NCI-H510A (cell line): ENCODE data around the gene ANKRD39.

ENCODE experiments used
- DNase-seq: peaks from one replicate; lab custom pipeline; 2025; lab: John Stamatoyannopoulos, UW

ANKRD39 gene

DNA sequence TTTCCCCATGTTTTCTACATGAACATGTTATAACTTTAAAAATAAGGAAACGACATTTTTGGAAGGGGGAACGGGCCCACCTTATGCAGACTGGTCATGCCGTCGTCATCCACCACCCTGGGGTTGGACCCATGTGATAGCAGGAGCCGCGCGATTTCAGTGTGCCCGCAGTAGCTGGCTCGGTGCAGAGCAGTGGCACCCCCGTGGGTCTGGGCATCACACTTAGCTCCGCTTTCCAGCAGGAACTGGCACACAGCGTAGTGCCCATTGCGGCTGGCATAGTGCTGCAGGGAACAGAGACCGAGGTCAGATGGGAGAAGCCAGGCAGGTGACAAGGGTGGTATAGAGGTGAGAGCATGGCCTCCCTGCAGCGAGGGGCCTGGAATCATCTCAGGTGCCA is 4.5 kb downstream of the ANKRD39 start:
- no peak for DNase-seq

GRCh38 chr2:96852667-96853066 is 5.1 kb downstream of the ANKRD39 start:
- DNase-seq, result no peak

DNA sequence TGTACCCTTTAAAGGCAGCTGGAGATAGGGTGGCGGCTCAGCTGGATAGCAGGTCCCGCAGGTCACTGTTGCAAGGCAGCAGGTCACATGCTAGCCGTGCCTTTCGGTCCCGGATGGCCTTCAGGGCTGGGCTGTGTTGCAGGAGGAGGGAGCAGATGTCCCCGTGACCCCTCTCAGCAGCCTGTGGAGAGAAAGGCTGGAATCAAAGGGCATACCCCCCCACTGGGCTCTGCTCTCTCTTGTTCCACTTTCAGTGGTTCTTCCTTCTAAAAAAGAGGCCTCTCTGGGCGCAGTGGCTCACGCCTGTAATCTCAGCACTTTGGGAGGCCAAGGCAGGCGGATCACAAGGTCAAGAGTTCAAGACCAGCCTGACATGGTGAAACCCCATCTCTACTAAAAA is 9.6 kb downstream of the ANKRD39 start:
- DNase-seq, result no peak

- DNase-seq, result no peak
Measured at GRCh38 chr2:96847586-96847985, 10.2 kb downstream of the ANKRD39 start.

- no peak for DNase-seq
Measured at GRCh38 chr2:96846825-96847224, 11.0 kb downstream of the ANKRD39 start.

DNA sequence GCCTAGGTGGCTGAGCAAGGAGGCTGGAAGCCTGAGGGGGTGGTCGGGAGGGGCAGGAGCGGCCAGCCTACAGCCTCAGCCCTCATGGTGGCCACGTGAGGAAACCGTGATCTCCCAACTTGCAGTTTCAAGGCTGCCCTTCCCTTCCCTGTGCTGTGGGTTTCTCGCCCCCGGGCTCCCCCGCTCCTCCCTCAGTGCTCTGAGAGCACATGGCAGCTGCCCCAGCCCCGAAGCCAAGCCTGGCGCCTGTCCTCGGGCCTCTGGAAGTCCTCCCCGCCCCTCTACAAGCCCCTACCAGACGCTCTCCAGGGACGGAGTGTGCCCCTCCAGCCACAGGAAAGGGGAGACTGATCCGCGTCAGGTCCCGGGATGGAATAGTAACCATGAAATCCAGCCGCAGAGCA is 13.4 kb downstream of the ANKRD39 start:
- DNase-seq, result no peak

GRCh38 chr2:96843538-96844268 is 14.1 kb downstream of the ANKRD39 start, which contains the start of gene ANKRD23:
Gene ANKRD23 (minus strand): TSS chr2:96844021. CDS start chr2:96843992, 29 bp downstream.
- no peak for DNase-seq

GRCh38 chr2:96842600-96842999 is 15.2 kb downstream of the ANKRD39 start:
- no peak for DNase-seq

GRCh38 chr2:96841701-96842495 is 15.9 kb downstream of the ANKRD39 start:
- no peak for DNase-seq

GRCh38 chr2:96839875-96840850 is 17.7 kb downstream of the ANKRD39 start:
- DNase-seq, result no peak

- DNase-seq, result no peak
Measured at GRCh38 chr2:96839293-96839874, 18.4 kb downstream of the ANKRD39 start.

- DNase-seq, result no peak
Measured at GRCh38 chr2:96838345-96839292, 19.2 kb downstream of the ANKRD39 start.

- DNase-seq, result no peak
Measured at GRCh38 chr2:96837575-96837974, 20.2 kb downstream of the ANKRD39 start.

- DNase-seq, result no peak
Measured at GRCh38 chr2:96835830-96836229, 22.0 kb downstream of the ANKRD39 start.

DNA sequence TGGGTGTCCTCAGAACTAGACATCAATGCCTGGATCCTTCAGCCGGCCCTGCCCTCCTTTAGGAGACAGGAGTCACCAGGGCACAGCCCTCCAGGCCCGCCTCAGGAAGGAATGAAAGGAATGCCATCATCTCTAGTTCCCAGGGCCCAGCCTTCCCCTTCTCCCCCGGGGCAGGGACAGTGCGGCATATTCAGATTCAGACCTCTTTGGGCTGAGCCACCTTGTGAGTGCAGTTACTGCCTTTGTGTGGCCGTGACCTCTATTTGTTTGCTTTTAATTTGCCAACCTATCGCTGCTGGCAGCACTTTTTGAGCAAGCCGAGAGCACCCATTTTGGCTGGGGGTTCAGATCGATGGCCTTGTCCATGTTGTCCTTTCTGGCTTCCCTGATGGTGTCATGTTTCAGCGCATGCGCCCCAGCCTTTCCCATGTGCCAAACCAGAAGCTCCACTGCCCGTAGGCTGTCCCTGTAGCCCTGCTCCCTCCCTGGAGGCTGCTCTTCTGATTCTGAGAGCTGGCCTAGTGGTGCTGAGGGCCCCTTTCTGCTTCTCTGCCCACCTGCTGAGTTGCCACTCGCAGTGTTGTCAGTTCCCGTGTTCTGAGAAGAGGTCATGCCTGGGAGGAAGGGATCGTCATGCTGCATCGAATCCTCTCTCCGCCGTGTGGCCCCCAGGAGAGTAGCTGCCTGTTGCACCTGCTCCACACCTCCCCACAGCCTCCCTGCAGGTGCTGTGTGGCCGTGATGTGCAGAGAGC is 24.9 kb downstream of the ANKRD39 start:
- peak; percentile 90 for DNase-seq

DNA sequence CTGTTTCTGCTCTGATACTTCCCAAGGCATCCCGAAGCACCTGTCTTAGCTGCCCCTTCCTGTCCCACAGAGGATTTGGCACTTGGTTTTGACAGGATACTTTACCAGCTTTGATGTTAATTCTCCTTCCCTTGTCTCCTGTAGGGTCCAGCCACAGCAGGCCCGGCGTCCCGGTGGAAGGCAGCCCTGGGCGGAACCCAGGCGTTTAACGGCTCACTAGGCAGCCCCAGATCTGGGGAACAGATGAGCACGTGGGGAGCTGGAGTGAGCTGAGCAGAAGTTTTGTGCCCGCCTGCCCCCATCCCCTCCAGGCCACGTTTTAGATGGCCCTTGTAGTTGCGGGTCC is 25.4 kb downstream of the ANKRD39 start:
- no peak for DNase-seq

DNA sequence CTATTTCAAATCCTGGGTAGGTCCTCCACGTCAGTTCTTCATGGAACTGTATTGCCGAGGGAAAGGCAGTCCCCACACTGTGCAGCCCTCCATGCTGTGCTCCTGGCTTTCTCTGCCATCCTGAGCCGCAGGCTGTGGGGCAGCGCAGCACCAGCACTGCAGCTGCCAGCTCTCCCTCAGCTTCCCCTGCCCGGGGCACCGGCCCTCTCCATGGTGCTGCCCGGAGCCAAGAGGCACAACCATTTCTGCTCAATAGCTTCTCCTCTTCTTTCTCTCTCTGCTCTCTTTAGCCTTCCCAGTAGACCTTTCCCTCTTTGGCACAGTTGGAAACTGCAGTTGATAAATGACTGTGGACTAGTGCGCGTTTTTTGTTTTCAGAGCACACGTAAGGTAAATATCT is 26.1 kb downstream of the ANKRD39 start:
- DNase-seq, result no peak

DNA sequence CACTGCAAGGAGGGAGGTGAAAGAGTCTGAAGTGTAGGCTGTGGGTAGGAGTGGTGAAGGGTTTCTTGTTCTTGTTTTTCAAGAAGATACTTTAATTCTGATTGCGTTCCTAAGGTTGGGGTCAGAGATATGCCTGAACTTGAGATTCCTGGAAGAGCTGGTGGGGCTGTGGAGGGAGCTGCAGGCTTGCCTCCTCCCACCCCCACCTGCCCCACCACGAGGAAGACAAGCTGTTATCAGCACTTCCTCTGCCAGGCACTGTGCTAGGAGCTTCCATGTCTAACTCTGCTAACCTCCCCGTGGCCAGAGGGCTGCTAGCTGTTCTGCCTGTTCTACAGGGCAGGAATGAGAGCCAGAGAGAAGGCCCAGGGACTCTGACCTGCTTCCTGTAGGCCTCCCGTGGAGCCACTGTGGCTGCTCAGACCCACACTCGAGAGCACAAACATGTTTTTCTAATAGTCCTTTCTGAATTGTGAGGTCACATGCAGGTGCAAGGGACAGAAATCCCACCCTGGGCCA is 27.7 kb downstream of the ANKRD39 start:
- no peak for DNase-seq

DNA sequence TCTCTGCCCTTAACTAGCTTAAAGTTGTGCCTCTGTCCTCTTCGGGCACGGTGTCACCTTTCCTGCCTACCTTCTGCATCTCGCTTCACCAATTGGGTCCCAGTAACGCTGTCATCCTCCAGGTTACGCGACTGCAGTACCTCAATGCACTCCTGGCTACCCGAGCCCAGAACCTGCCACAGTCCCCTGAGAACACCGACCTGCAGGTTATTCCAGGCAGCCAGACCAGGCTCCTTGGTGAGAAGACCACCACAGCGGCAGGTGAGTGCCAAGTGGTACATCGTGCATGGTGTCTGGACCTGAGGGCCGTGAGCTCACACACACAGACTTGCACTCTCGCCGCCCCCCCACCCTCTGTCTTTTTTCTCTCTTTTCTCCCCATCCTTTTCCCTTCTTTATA is 28.9 kb downstream of the ANKRD39 start:
- DNase-seq, result no peak

- no peak for DNase-seq
Measured at GRCh38 chr2:96828436-96828835, 29.4 kb downstream of the ANKRD39 start.
